MM.1S (cell line): ENCODE measurements around the gene WDR88.

Experiments used
- DNase-seq: peaks from one replicate; pipeline ENCODE4 v3.0.0-alpha.2; 2015
- H2AFZ ChIP-seq: fragments of 300-600 bp; sonication (generic); 2 replicates; pipeline ENCODE4 v1.6.0; 2016; ENCODE audit warnings: antibody characterized with exemption, low read length
- H3F3A ChIP-seq: fragments of 300-600 bp; sonication (generic); 2 replicates; pipeline ENCODE4 v1.6.1; 2016; ENCODE audit warnings: mild to moderate bottlenecking, antibody characterized with exemption, low read length, moderate library complexity, mixed read lengths; ENCODE audit not compliant: insufficient read depth
- H3K27ac ChIP-seq: fragments of 300-600 bp; sonication (generic); 2 replicates; pipeline ENCODE4 v1.5.1; 2016; ENCODE audit warnings: mild to moderate bottlenecking, low read length
- H3K27me3 ChIP-seq: fragments of 300-600 bp; sonication (generic); replicated peaks from 2 replicates; pipeline ENCODE4 v1.6.0; 2016; ENCODE audit warnings: low read length; ENCODE audit not compliant: insufficient read depth
- H3K36me3 ChIP-seq: fragments of 300-600 bp; sonication (generic); replicated peaks from 2 replicates; pipeline ENCODE4 v1.6.1; 2016; ENCODE audit warnings: mild to moderate bottlenecking, low read length, mixed read lengths; ENCODE audit not compliant: insufficient read depth
- H3K4me1 ChIP-seq: fragments of 300-600 bp; sonication (generic); 2 replicates; pipeline ENCODE4 v1.6.1; 2016; ENCODE audit warnings: low read length, mixed read lengths
- H3K4me2 ChIP-seq: fragments of 300-600 bp; sonication (generic); 2 replicates; pipeline ENCODE4 v1.6.0; 2016; ENCODE audit warnings: low read depth, low read length
- H3K4me3 ChIP-seq: fragments of 300-600 bp; sonication (generic); 2 replicates; pipeline ENCODE4 v1.5.1; 2016; ENCODE audit warnings: low read length, mixed read lengths
- H3K79me2 ChIP-seq: fragments of 300-600 bp; sonication (generic); 2 replicates; pipeline ENCODE4 v1.6.1; 2016; ENCODE audit warnings: mixed run types, low read length, mixed read lengths
- H3K9ac ChIP-seq: fragments of 300-600 bp; sonication (generic); 2 replicates; pipeline ENCODE4 v1.6.1; 2016; ENCODE audit warnings: low read length, mixed read lengths
- H3K9me2 ChIP-seq: fragments of 300-600 bp; sonication (generic); replicated peaks from 2 replicates; pipeline ENCODE4 v1.6.1; 2016; ENCODE audit warnings: mild to moderate bottlenecking, low read length, mixed read lengths; ENCODE audit not compliant: insufficient read depth
- H3K9me3 ChIP-seq: fragments of 300-600 bp; sonication (generic); replicated peaks from 2 replicates; pipeline ENCODE4 v1.6.1; 2016; ENCODE audit warnings: mild to moderate bottlenecking, low read length, mixed read lengths; ENCODE audit not compliant: insufficient read depth
- H4K20me1 ChIP-seq: fragments of 300-600 bp; sonication (generic); 2 replicates; pipeline ENCODE4 v1.6.1; 2016; ENCODE audit warnings: mild to moderate bottlenecking, low read length, moderate library complexity, mixed read lengths; ENCODE audit not compliant: insufficient read depth
- EZH2 ChIP-seq: fragments of 300-600 bp; sonication (generic); optimal IDR thresholded peaks from 2 replicates; pipeline ENCODE3; 2017; ENCODE audit warnings: low read depth, mild to moderate bottlenecking, antibody characterized with exemption, low read length, mixed read lengths
- EZH2phosphoT487 ChIP-seq: fragments of 300-600 bp; sonication (generic); IDR thresholded peaks from 2 replicates; pipeline ENCODE4 v1.6.1; 2018; ENCODE audit warnings: antibody characterized with exemption, low read length
- TF ChIP-seq, protein P1 (sequence below): fragments of 300-600 bp; sonication (generic); IDR thresholded peaks from 2 replicates; pipeline ENCODE4 v1.5.1; 2016; ENCODE audit warnings: antibody characterized with exemption, low read length, mixed read lengths

The WDR88 gene

DNA sequence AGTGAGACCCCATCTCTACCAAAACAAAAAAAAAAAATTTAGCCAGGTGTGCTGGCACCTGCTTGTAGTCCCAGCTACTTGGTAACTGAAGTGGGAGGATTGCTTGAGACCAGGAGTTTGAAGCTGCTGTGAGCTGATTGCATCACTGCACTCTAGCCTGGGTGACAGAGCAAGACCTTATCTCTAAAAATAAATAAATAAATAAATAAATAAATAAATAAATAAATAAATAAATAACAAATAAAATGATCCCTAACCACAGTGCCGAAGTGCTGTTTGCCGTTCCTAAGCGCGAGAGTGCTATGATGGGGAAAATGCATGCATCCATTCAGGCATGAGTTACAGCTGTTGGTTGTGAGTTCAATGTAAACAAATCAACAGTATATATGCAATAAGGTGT, 27.2 kb downstream of the WDR88 start:
- no peak overlapping the region for H3K4me3 ChIP-seq
- H3K9me3 ChIP-seq, result no peaks in the 10 kb centered on the region
- H3F3A ChIP-seq, result no peaks in the 10 kb centered on the region
- H3K27me3 ChIP-seq, result no peaks in the 10 kb centered on the region
- 0 out of 2 replicates have a peak, but pooled peaks cover 6% of the 10 kb centered on the region for H3K4me1 ChIP-seq
- no peaks in the 10 kb centered on the region for H3K9me2 ChIP-seq
- H2AFZ ChIP-seq, result no peak overlapping the region
- no peaks in the 10 kb centered on the region for H4K20me1 ChIP-seq
- no peak for DNase-seq
- H3K9ac ChIP-seq, result no peak overlapping the region
- H3K4me2 ChIP-seq, result no peak overlapping the region
- no peaks in the 10 kb centered on the region for H3K36me3 ChIP-seq
- H3K79me2 ChIP-seq, result no peaks in the 10 kb centered on the region
- H3K27ac ChIP-seq, result no peak overlapping the region
- TF ChIP-seq, protein P1, sequence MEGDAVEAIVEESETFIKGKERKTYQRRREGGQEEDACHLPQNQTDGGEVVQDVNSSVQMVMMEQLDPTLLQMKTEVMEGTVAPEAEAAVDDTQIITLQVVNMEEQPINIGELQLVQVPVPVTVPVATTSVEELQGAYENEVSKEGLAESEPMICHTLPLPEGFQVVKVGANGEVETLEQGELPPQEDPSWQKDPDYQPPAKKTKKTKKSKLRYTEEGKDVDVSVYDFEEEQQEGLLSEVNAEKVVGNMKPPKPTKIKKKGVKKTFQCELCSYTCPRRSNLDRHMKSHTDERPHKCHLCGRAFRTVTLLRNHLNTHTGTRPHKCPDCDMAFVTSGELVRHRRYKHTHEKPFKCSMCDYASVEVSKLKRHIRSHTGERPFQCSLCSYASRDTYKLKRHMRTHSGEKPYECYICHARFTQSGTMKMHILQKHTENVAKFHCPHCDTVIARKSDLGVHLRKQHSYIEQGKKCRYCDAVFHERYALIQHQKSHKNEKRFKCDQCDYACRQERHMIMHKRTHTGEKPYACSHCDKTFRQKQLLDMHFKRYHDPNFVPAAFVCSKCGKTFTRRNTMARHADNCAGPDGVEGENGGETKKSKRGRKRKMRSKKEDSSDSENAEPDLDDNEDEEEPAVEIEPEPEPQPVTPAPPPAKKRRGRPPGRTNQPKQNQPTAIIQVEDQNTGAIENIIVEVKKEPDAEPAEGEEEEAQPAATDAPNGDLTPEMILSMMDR, result no peak
- TF ChIP-seq EZH2phosphoT487, result no peak
- no peak for TF ChIP-seq EZH2

DNA sequence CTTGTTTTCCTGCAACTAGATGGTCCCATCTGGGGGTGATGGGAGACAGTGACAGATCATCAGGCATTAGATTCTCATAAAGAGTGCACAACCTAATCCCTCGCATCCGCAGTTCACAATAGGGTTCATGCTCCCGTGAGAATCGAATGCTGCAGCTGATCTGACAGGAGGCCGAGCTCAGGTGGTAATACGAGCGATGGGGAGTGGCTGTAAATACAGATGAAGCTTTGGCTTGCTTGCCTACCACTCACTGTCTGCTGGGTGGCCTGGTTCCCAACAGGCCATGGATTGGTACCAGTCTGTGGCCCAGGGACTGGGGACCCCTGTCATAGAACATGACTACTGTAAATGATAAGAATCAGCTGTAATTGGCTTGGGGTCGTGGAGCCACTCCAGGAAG, 28.0 kb downstream of the WDR88 start:
- Histone ChIP-seq H3K4me3 (no peak overlapping the region), H4K20me1 (no peaks in the 10 kb centered on the region), H2AFZ (peak overlapping the region; percentile 45; the same call in 1 of the 2 replicates), H3K4me1 (0 out of 2 replicates have a peak, but pooled peaks cover 6% of the 10 kb centered on the region), H3K36me3 (no peaks in the 10 kb centered on the region), H3K27me3 (no peaks in the 10 kb centered on the region), H3K9ac (no peak overlapping the region), H3K27ac (no peak overlapping the region), H3F3A (no peaks in the 10 kb centered on the region), H3K9me3 (no peaks in the 10 kb centered on the region), H3K79me2 (no peaks in the 10 kb centered on the region), H3K9me2 (no peaks in the 10 kb centered on the region), H3K4me2 (peak overlapping the region; percentile 33; the same call in 1 of the 2 replicates)
- no peak for DNase-seq
- TF ChIP-seq EZH2 (no peak), EZH2phosphoT487 (no peak)
- TF ChIP-seq, protein P1, result no peak

DNA sequence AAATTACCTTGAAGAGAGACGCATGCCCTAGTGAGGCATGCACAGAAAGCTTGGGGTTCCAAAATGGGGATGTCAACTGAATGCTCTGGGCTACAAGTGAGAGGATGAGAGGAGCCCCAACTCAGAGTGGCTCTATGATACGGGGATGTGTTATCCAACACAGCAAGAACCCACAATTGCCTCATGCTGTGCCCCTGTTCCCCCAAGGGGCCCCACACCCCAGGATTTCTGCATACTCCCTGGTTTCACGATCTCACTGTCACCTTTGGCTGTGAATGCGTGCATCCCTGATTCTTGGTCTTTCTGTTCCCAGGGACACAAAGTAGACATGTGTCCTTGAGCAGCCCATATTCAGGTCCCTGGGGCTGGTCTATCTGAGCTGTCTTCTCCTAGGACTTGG, 29.3 kb downstream of the WDR88 start:
- H3K9me2 ChIP-seq, result no peaks in the 10 kb centered on the region
- no peaks in the 10 kb centered on the region for H3K27me3 ChIP-seq
- H3K4me1 ChIP-seq, result 0 out of 2 replicates have a peak, but pooled peaks cover 6% of the 10 kb centered on the region
- no peaks in the 10 kb centered on the region for H4K20me1 ChIP-seq
- TF ChIP-seq, protein P1, result no peak
- no peaks in the 10 kb centered on the region for H3K79me2 ChIP-seq
- H3K27ac ChIP-seq, result no peak overlapping the region
- H3K4me3 ChIP-seq, result no peak overlapping the region
- no peak overlapping the region for H2AFZ ChIP-seq
- no peaks in the 10 kb centered on the region for H3K9me3 ChIP-seq
- H3K36me3 ChIP-seq, result no peaks in the 10 kb centered on the region
- H3F3A ChIP-seq, result no peaks in the 10 kb centered on the region
- no peak overlapping the region for H3K4me2 ChIP-seq
- no peak overlapping the region for H3K9ac ChIP-seq
- no peak for DNase-seq
